ENCODE data around the gene DNAJC7. TPM values are rescaled to one million over a fixed set of nuclear protein-coding genes. Genes with fewer than 3 reads are reported as not detected.

DNAJC7 gene
- total RNA-seq, 1 donor from 2014 or later = 82.0 TPM

- ATAC-seq (no peak), DNase-seq (no peak)
- Histone ChIP-seq H3K4me1 (peaks cover 13% of the 10 kb centered on the region), H3K27me3 (ENCODE audit: low read depth) (no peaks in the 10 kb centered on the region), H3K27ac (no peak overlapping the region), H3K36me3 (peaks cover 80% of the 10 kb centered on the region), H3K9me3 (no peaks in the 10 kb centered on the region), H3K4me3 (no peak overlapping the region)
- intact Hi-C loops (cut with DNase I) = no loop called here
- no peak for TF ChIP-seq CTCF (IDR thresholded peaks at IDR 0.05)
These were observed 43.2 kb downstream of the DNAJC7 start for GRCh38 chr17:41974031-41974430.

GRCh38 chr17:41973408-41973811 lies 43.8 kb downstream of the DNAJC7 start:
- peak overlapping the region; percentile 36 for H3K27ac ChIP-seq
- no peaks in the 10 kb centered on the region for H3K9me3 ChIP-seq
- H3K4me3 ChIP-seq = no peak overlapping the region
- H3K36me3 ChIP-seq = peaks cover 80% of the 10 kb centered on the region
- intact Hi-C loops (cut with DNase I) = no loop called here
- TF ChIP-seq CTCF (IDR thresholded peaks at IDR 0.05) = no peak
- peaks cover 19% of the 10 kb centered on the region for H3K4me1 ChIP-seq
- ATAC-seq (peak in 1 of 2 donors; percentile 16), DNase-seq (no peak)
- H3K27me3 ChIP-seq (ENCODE audit: low read depth) = no peaks in the 10 kb centered on the region

- H3K27me3 ChIP-seq (ENCODE audit: low read depth) = no peaks in the 10 kb centered on the region
- H3K27ac ChIP-seq = peak overlapping the region; percentile 36
- intact Hi-C loops (cut with DNase I) = no loop called here
- DNase-seq (peak; percentile 57), ATAC-seq (peak in 1 of 2 donors; percentile 28)
- no peak overlapping the region for H3K4me3 ChIP-seq
- no peak for TF ChIP-seq CTCF (IDR thresholded peaks at IDR 0.05)
- H3K4me1 ChIP-seq = peaks cover 25% of the 10 kb centered on the region
- no peaks in the 10 kb centered on the region for H3K9me3 ChIP-seq
- peaks cover 77% of the 10 kb centered on the region for H3K36me3 ChIP-seq
These were observed 44.5 kb downstream of the DNAJC7 start for GRCh38 chr17:41972571-41973407.

- H3K27ac ChIP-seq = no peak overlapping the region
- TF ChIP-seq CTCF (IDR thresholded peaks at IDR 0.05) = no peak
- no peaks in the 10 kb centered on the region for H3K9me3 ChIP-seq
- DNase-seq = peak; percentile 20
- H3K36me3 ChIP-seq = peaks cover 69% of the 10 kb centered on the region
- no peak overlapping the region for H3K4me3 ChIP-seq
- peaks cover 31% of the 10 kb centered on the region for H3K4me1 ChIP-seq
- no peaks in the 10 kb centered on the region for H3K27me3 ChIP-seq (ENCODE audit: low read depth)
- no peak for ATAC-seq
- intact Hi-C loops (cut with DNase I) = no loop called here
These were observed 45.3 kb downstream of the DNAJC7 start for GRCh38 chr17:41971721-41972523.

GRCh38 chr17:41970901-41971331 lies 46.3 kb downstream of the DNAJC7 start:
- no peak for ATAC-seq
- Histone ChIP-seq H3K27ac (no peak overlapping the region), H3K36me3 (peaks cover 59% of the 10 kb centered on the region), H3K4me1 (peaks cover 32% of the 10 kb centered on the region), H3K4me3 (no peak overlapping the region), H3K9me3 (no peaks in the 10 kb centered on the region), H3K27me3 (ENCODE audit: low read depth) (no peaks in the 10 kb centered on the region)
- intact Hi-C loops (cut with DNase I) = no loop called here
- DNase-seq = peak; percentile 7
- no peak for TF ChIP-seq CTCF (IDR thresholded peaks at IDR 0.05)
